ENCODE measurements around the gene TAAR1.
"Not testable (repeated sequence)": the region's sequence is repeated elsewhere in the genome, so short reads cannot be mapped to it uniquely, and the experiment has no call there.

The TAAR1 gene

GRCh38 chr6:132661906-132662305, 2.9 kb upstream of the TAAR1 start:
- no peak for DNase-seq (ENCODE audit: low read depth, low spot score)

GRCh38 chr6:132651062-132651461, 7.9 kb downstream of the TAAR1 start:
- DNase-seq (ENCODE audit: low read depth, low spot score), result no peak

GRCh38 chr6:132650429-132650828, 8.6 kb downstream of the TAAR1 start:
- DNase-seq (ENCODE audit: low read depth, low spot score), result no peak

- no peak for DNase-seq (ENCODE audit: low read depth, low spot score)
Measured at GRCh38 chr6:132648828-132649227, 10.2 kb downstream of the TAAR1 start.

GRCh38 chr6:132648356-132648755, 10.6 kb downstream of the TAAR1 start:
- peak; percentile 20 for DNase-seq (ENCODE audit: low read depth, low spot score)

GRCh38 chr6:132643547-132643946, 15.4 kb downstream of the TAAR1 start:
- DNase-seq (ENCODE audit: low read depth, low spot score), result no peak

GRCh38 chr6:132637135-132637534, 21.8 kb downstream of the TAAR1 start:
- not testable (repeated sequence) for DNase-seq (ENCODE audit: low read depth, low spot score)

GRCh38 chr6:132635906-132636305, 23.1 kb downstream of the TAAR1 start:
- not testable (repeated sequence) for DNase-seq (ENCODE audit: low read depth, low spot score)

- DNase-seq (ENCODE audit: low read depth, low spot score), result not testable (repeated sequence)
Measured at GRCh38 chr6:132635288-132635687, 23.7 kb downstream of the TAAR1 start.

GRCh38 chr6:132634796-132635195, 24.2 kb downstream of the TAAR1 start:
- DNase-seq (ENCODE audit: low read depth, low spot score), result no peak

GRCh38 chr6:132633362-132633761, 25.6 kb downstream of the TAAR1 start:
- DNase-seq (ENCODE audit: low read depth, low spot score), result no peak

GRCh38 chr6:132624175-132624574, 34.8 kb downstream of the TAAR1 start, which contains the start of gene TAAR2:
Gene TAAR2, minus strand, starts transcription at chr6:132624275. Its CDS starts 0 bp downstream, at chr6:132624275.
- DNase-seq (ENCODE audit: low read depth, low spot score), result no peak

- no peak for DNase-seq (ENCODE audit: low read depth, low spot score)
Measured at GRCh38 chr6:132623106-132623845, 35.7 kb downstream of the TAAR1 start.

- DNase-seq (ENCODE audit: low read depth, low spot score), result no peak
Measured at GRCh38 chr6:132616677-132617076, 42.3 kb downstream of the TAAR1 start.

- DNase-seq (ENCODE audit: low read depth, low spot score), result no peak
Measured at GRCh38 chr6:132614554-132614953, 44.4 kb downstream of the TAAR1 start.

GRCh38 chr6:132612449-132613108, 46.4 kb downstream of the TAAR1 start:
- DNase-seq (ENCODE audit: low read depth, low spot score), result no peak

- DNase-seq (ENCODE audit: low read depth, low spot score), result no peak
Measured at GRCh38 chr6:132611616-132612015, 47.4 kb downstream of the TAAR1 start.

- DNase-seq (ENCODE audit: low read depth, low spot score), result no peak
Measured at GRCh38 chr6:132607544-132608233, 51.3 kb downstream of the TAAR1 start.

GRCh38 chr6:132604635-132605152, 54.3 kb downstream of the TAAR1 start:
- no peak for DNase-seq (ENCODE audit: low read depth, low spot score)

- not testable (repeated sequence) for DNase-seq (ENCODE audit: low read depth, low spot score)
Measured at GRCh38 chr6:132600900-132601299, 58.1 kb downstream of the TAAR1 start.

- no peak for DNase-seq (ENCODE audit: low read depth, low spot score)
Measured at GRCh38 chr6:132598473-132598872, 60.5 kb downstream of the TAAR1 start.

GRCh38 chr6:132596201-132596600, 62.8 kb downstream of the TAAR1 start:
- no peak for DNase-seq (ENCODE audit: low read depth, low spot score)
